Stimulated activated naive CD8-positive, alpha-beta T cell treated with anti-CD3 and anti-CD28 coated beads, Interleukin-15, Interleukin-2, amounts not matched to agents 100 U/mL and 50 U/mL, for 24 hours (primary cell): Measurements from ENCODE around the gene FBLL1.
A peak's percentile ranks its signal among the peaks of the same experiment; 100 is the strongest.
"Not testable (repeated sequence)": the region's sequence is repeated elsewhere in the genome, so short reads cannot be mapped to it uniquely, and the experiment has no call there.

ENCODE experiments used
- ATAC-seq: fragments of 150-1000 bp; cut with Tn5 transposase; one replicate; pipeline ENCODE4 v1.10.0; 2021
- DNase-seq: peaks from one replicate; pipeline ENCODE4 v3.0.0; 2021

The FBLL1 gene

GRCh38 chr5:168553377-168554130 lies 24.4 kb downstream of the FBLL1 start:
- DNase-seq (no peak), ATAC-seq (no peak)

GRCh38 chr5:168557389-168557788 lies 28.3 kb downstream of the FBLL1 start:
- no peak for ATAC-seq
- DNase-seq, result no peak

- DNase-seq (no peak), ATAC-seq (no peak)
Observed at GRCh38 chr5:168562279-168562678, 33.2 kb downstream of the FBLL1 start.

GRCh38 chr5:168563959-168564358 lies 34.9 kb downstream of the FBLL1 start:
- no peak for ATAC-seq
- DNase-seq, result no peak

- DNase-seq (no peak), ATAC-seq (no peak)
Observed at GRCh38 chr5:168568738-168569137, 39.6 kb downstream of the FBLL1 start.

- DNase-seq, result no peak
- ATAC-seq, result no peak
Observed at GRCh38 chr5:168570490-168571328, 41.6 kb downstream of the FBLL1 start.

GRCh38 chr5:168573663-168574062 lies 44.6 kb downstream of the FBLL1 start:
- not testable (repeated sequence) for DNase-seq, ATAC-seq

- DNase-seq, ATAC-seq: not testable (repeated sequence)
Observed at GRCh38 chr5:168574156-168574555, 45.1 kb downstream of the FBLL1 start.

- ATAC-seq, result no peak
- DNase-seq, result no peak
Observed at GRCh38 chr5:168575391-168576372, 46.6 kb downstream of the FBLL1 start.

- DNase-seq (no peak), ATAC-seq (no peak)
Observed at GRCh38 chr5:168578006-168578405, 48.9 kb downstream of the FBLL1 start.

- ATAC-seq, result peak; percentile 81
Observed at GRCh38 chr5:168578538-168579487, 49.7 kb downstream of the FBLL1 start, which contains the start of gene PANK3. TSS of gene PANK3 (minus strand) at chr5:168579368. CDS start at chr5:168579283, 85 bp downstream.

GRCh38 chr5:168579488-168580226 lies 50.6 kb downstream of the FBLL1 start:
- DNase-seq, result peak; percentile 96
- ATAC-seq, result peak; percentile 99

More at GRCh38 chr5:168578538-168579487, 49.7 kb downstream of the FBLL1 start, which contains the start of gene PANK3:
- DNase-seq, result no peak

GRCh38 chr5:168580227-168580508 lies 51.1 kb downstream of the FBLL1 start:
- DNase-seq, result no peak
- ATAC-seq, result no peak
